NOMO-1 treated with DMSO at 0.1 percent for 48 hours (cell line): Measurements from ENCODE around the gene CPT1B.

Experiments
- DNase-seq: peaks from one replicate; lab custom pipeline; 2025; ENCODE audit not compliant: unreplicated experiment; lab: John Stamatoyannopoulos, UW

The CPT1B gene

GRCh38 chr22:50587407-50587806 is 9.2 kb upstream of the CPT1B start:
- no peak for DNase-seq

- DNase-seq, result no peak
Measured at GRCh38 chr22:50586416-50586815, 8.2 kb upstream of the CPT1B start.

GRCh38 chr22:50585781-50586180 is 7.6 kb upstream of the CPT1B start:
- DNase-seq, result no peak

- no peak for DNase-seq
Measured at GRCh38 chr22:50585238-50585637, 7.0 kb upstream of the CPT1B start.

GRCh38 chr22:50584106-50585096 is 6.2 kb upstream of the CPT1B start:
- no peak for DNase-seq

- DNase-seq, result no peak
Measured at GRCh38 chr22:50583294-50583861, 5.2 kb upstream of the CPT1B start.

GRCh38 chr22:50582493-50583293 is 4.5 kb upstream of the CPT1B start, which contains the start of gene CHKB:
Gene CHKB (minus strand): TSS chr22:50582849. CDS start chr22:50582781, 68 bp downstream.
- DNase-seq, result peak; percentile 98

GRCh38 chr22:50581950-50582492 is 3.8 kb upstream of the CPT1B start:
- peak; percentile 33 for DNase-seq

GRCh38 chr22:50581031-50581949 is 3.1 kb upstream of the CPT1B start:
- DNase-seq, result no peak

- DNase-seq, result no peak
Measured at GRCh38 chr22:50579752-50580151, 1.5 kb upstream of the CPT1B start.

GRCh38 chr22:50578776-50579310 is 616 bp upstream of the CPT1B start:
- no peak for DNase-seq

- DNase-seq, result no peak
Measured at GRCh38 chr22:50577697-50577986, 585 bp downstream of the CPT1B start.

GRCh38 chr22:50576806-50577696 is 1.2 kb downstream of the CPT1B start:
- no peak for DNase-seq

- DNase-seq, result peak; percentile 10
Measured at GRCh38 chr22:50576070-50576469, 2.2 kb downstream of the CPT1B start.

GRCh38 chr22:50575426-50575941 is 2.7 kb downstream of the CPT1B start:
- DNase-seq, result no peak

- no peak for DNase-seq
Measured at GRCh38 chr22:50574383-50574755, 3.9 kb downstream of the CPT1B start.

- no peak for DNase-seq
Measured at GRCh38 chr22:50573491-50574382, 4.5 kb downstream of the CPT1B start.

- DNase-seq, result no peak
Measured at GRCh38 chr22:50572965-50573364, 5.3 kb downstream of the CPT1B start.
